GM12873 (cell line): ENCODE data around the gene NEDD4L.
A peak's percentile ranks its signal among the peaks of the same experiment; 100 is the strongest.

ENCODE experiments used
- TF ChIP-seq, protein P1 (sequence below): IDR thresholded peaks from 2 replicates; pipeline ENCODE4 v1.5.1; 2012; ENCODE audit warnings: low read depth, mild to moderate bottlenecking, moderate library complexity, low read length, control low read depth; ENCODE audit not compliant: insufficient read depth; ENCODE audit errors: missing control alignments

Gene NEDD4L

DNA sequence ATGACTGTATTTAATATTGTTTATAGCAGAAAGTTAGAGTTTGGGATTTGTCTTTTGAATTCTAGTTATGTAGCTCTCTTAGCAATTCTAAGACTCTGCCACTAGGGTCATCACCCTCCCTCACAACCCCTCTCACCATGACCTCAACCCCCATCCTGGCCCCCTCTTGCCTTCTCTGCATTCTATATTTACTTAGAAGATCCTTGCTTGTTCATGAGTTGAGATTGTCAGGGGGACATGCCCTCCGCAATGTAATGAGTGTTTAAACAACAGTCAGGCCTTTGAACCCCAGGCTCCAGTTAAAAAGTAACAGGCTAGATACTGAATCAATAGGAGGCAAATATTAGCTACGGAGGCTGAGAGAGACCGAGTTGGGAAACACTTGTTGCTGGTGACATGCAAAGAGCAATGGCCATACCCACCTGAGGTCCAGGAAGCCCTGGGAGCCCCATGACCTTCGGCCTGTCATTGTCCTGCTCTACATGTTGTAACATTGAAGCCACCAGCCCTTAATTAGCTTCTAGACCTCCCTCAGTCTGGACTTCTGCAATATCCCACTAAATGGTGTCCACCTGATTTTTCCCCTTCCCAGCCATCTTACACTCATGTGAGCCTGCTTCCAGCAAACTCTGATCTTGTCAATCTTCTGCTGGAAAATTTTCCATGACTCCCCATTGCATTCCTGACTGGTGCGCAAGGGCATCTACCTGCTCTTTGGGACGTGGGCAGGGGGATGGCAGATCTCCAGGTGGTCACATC, 363.8 kb downstream of the NEDD4L start:
- TF ChIP-seq, protein P1, sequence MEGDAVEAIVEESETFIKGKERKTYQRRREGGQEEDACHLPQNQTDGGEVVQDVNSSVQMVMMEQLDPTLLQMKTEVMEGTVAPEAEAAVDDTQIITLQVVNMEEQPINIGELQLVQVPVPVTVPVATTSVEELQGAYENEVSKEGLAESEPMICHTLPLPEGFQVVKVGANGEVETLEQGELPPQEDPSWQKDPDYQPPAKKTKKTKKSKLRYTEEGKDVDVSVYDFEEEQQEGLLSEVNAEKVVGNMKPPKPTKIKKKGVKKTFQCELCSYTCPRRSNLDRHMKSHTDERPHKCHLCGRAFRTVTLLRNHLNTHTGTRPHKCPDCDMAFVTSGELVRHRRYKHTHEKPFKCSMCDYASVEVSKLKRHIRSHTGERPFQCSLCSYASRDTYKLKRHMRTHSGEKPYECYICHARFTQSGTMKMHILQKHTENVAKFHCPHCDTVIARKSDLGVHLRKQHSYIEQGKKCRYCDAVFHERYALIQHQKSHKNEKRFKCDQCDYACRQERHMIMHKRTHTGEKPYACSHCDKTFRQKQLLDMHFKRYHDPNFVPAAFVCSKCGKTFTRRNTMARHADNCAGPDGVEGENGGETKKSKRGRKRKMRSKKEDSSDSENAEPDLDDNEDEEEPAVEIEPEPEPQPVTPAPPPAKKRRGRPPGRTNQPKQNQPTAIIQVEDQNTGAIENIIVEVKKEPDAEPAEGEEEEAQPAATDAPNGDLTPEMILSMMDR: peak; percentile 19

DNA sequence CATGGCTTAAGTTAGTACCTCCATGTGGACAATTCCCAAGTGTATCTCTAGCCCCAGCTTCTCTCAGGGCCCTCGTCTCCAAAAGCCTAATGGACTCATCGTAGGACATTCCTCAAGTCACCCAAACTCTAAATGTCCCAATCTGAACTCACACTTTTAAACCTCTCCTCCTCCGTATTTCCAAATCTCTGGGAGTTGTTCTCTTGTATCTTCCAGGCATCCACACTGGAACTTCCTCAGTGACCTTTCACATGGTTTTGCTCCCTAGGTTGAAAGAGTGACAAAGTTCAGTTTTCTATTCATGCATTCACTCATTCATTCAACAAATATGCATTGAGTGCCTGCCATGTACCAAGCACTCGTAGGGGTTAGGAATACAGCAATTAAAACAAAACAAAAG, 364.6 kb downstream of the NEDD4L start:
- TF ChIP-seq, protein P1: no peak

DNA sequence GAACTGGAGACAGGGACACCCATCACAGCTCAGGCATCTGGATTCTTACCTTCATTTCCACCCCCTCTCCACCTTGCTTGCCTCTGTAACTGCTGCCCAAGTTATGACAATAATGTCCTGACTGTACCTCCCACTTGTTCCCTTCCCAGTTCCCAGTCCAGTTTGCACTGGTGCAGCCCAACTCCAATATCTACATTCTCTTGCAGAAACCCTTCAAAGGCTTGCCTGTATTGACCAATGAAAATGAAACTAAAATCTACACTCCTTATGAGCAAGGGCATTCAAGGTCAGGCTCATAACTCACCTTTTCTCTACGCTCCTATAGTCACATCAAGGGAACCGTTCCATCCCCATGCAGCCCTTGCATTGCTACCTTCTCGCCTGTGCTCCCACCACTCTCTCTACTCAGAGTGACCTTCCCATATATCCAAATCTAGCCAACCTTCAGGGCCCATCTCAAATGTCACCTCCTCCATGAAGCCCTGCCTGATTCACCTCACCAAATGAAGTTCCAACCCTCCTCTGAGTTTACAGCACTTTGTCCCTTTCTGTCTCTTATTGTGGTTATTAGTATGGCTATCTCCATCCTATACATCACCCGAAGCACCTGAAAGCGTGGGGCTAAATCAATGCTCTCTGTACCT, 365.9 kb downstream of the NEDD4L start:
- TF ChIP-seq, protein P1: no peak

DNA sequence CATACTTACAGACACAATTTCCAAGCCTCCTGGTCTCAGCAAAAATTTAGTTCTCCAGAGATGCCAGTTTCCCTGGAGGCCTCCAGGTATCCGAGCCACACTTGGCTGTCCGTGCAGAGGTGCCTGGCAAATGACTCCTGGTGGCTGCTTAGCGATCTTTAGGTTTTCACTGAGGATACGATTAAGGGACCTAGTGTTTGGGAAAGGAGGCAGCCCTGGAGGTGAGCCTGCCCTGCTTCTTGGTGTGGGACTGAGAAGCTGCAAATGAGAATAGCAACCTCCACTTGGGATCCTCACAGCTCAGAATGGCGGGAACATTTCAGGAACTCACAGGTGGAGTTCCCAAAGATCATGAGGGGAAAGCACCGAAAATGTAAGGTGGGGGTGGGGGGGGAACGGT, 367.3 kb downstream of the NEDD4L start:
- TF ChIP-seq, protein P1: no peak

- TF ChIP-seq, protein P1: no peak
These were observed 369.0 kb downstream of the NEDD4L start for GRCh38 chr18:58412844-58413666.

DNA sequence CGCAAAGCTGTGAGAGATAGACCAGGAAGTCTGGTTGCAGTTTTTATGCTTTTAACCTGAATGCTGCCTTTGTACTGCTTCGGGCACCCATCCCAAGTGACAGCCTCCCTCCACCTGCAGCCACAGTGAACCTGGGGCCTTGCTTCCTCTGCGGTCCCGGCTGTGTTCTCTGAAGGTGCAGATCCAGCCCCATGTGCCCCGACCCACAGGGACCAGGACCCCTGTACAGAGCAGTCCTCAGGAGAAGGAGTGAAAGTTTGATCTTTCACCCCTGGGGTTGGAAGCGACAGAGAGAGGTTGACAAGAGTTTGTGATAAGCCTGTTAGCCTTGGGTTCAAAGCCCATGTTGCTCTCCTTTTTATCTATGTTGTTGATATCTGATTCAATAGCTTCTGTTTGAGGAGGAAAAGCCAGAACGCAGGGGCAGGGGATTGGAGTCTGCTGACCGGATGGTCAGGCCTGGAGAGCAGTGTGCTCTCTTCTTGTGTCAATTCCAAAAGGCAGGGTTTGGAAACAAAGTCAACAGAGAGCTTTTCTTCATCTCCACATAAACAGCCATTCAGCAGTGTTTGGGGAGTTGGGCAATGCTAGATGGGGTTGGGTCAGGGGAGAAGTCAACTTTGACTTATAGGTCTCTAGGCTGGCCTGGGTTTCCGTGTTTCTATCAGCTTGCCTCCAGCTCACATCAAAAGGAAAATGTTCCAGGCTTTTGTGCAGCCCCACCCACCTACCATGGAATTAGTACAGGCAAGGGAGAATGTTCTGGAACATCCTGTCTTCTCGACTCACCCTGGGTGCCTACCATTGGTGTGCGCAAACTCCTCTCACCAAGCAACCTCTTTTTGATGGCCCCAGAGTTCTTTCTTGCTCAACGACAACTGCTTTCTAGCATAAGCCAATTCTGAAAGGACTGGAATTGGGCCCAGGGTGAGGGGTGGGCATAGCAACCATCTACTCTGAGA, 369.9 kb downstream of the NEDD4L start:
- TF ChIP-seq, protein P1: no peak
